Uterus (tissue), 4 donors: ENCODE results near the gene CLEC19A. TPM values are rescaled to one million over a fixed set of nuclear protein-coding genes. Genes with fewer than 3 reads are reported as not detected.
"Not testable (repeated sequence)": the region's sequence is repeated elsewhere in the genome, so short reads cannot be mapped to it uniquely, and the experiment has no call there.

Experiments used
- DNase-seq, 2 donors: peaks; one replicate each; pipeline ENCODE4 v3.0.0-alpha.2; 2019 to 2020
- H3K27ac ChIP-seq, 2 donors: fragments of 200-600 bp; sonication (generic); 1 replicate in 1 of 2; 2 replicates in 1 of 2; pipeline ENCODE4 v1.5.1; 2016 to 2018
- H3K27me3 ChIP-seq, 2 donors: fragments of 200-600 bp; sonication (generic); one replicate each; pipeline ENCODE4 v1.5.1; 2018 to 2019; ENCODE audit warnings: control low read depth in 1 of 2
- H3K36me3 ChIP-seq, 2 donors: fragments of 200-600 bp; sonication (generic); one replicate each; pipeline ENCODE4 v1.5.1; 2019; ENCODE audit warnings: control low read depth in 1 of 2
- H3K4me1 ChIP-seq, 2 donors: fragments of 200-600 bp; sonication (generic); one replicate each; pipeline ENCODE4 v1.5.1; 2018 to 2019; ENCODE audit warnings: control low read depth in 1 of 2
- H3K4me3 ChIP-seq, 2 donors: fragments of 200-600 bp; sonication (generic); 1 replicate in 1 of 2; 2 replicates in 1 of 2; pipeline ENCODE4 v1.5.1; 2018 to 2019; ENCODE audit warnings: mild to moderate bottlenecking in 1 of 2
- H3K9me3 ChIP-seq, 2 donors: fragments of 200-600 bp; sonication (generic); one replicate each; pipeline ENCODE4 v1.5.1; 2019; ENCODE audit warnings: control low read depth in 1 of 2
- CTCF ChIP-seq, 4 experiments: fragments of 200-600 bp in 2 of 4; fragments of 450-650 bp in 2 of 4; sonication (generic) in 2 of 4; IDR thresholded peaks; one replicate each; pipeline ENCODE4 v1.5.1; 2016 to 2019; ENCODE audit warnings: antibody characterized with exemption in 4 of 4, mild to moderate bottlenecking in 2 of 4, moderate library complexity in 1 of 4
- POLR2A ChIP-seq, 2 donors: fragments of 450-650 bp; IDR thresholded peaks; one replicate each; pipeline ENCODE4 v1.6.1; 2016; ENCODE audit warnings: antibody characterized with exemption in 2 of 2, mild to moderate bottlenecking in 1 of 2, moderate library complexity in 1 of 2
- intact Hi-C: fragments of 100-400 bp; cut with DNase I; formaldehyde crosslinking; loops from one replicate; pipeline ENCODE4 v1.15.1; 2023; ENCODE audit warnings: low total_unique reads
- total RNA-seq, 4 donors: library from RNA; depleted of rRNA in 3 of 4; stranded (reverse); fragments of >200 nt in 3 of 4; gene quantifications; one replicate each; pipeline versions ENCODE4 v1.1.0 to v1.2.4, GENCODE V29; 2014 to 2023
- donor health status: DM: yes; HTN: yes; CAD: no.

Gene CLEC19A
- total RNA-seq, 4 donors from 2014 or later = not detected

GRCh38 chr16:19316846-19317245, 31.3 kb downstream of the CLEC19A start:
- Histone ChIP-seq H3K27ac (no peak overlapping the region), H3K4me3 (no peak overlapping the region), H3K4me1 (no peaks in the 10 kb centered on the region), H3K9me3 (no peaks in the 10 kb centered on the region), H3K27me3 (no peaks in the 10 kb centered on the region), H3K36me3 (no peaks in the 10 kb centered on the region)
- TF ChIP-seq POLR2A (IDR thresholded peaks at IDR 0.05) = no peak
- TF ChIP-seq CTCF (IDR thresholded peaks at IDR 0.05) = no peak
- no peak for DNase-seq
- intact Hi-C loops = no loop called here

DNA sequence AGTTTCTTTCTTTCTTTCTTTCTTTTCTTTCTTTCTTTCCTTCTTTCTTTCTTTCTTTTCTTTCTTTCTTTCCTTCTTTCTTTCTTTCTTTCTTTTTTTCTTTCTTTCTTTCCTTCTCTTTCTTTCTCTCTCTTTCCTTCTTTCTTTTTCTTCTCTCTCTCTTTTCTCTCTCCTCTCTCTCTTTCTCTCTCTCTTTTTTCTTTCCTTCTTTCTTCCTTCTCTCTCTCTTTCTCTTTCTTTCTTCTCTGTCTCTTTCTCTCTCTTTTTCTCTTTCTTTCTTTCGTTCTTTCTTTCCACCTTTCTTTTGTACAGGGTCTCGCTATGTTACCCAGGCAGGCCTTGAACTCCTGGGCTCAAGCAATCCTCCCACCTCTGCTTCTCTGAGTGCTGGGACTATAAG, 35.7 kb downstream of the CLEC19A start:
- DNase-seq, H3K27ac ChIP-seq, H3K4me3 ChIP-seq, H3K4me1 ChIP-seq, H3K27me3 ChIP-seq, H3K9me3 ChIP-seq, H3K36me3 ChIP-seq, intact Hi-C loops: not testable (repeated sequence)

GRCh38 chr16:19323596-19323995, 38.1 kb downstream of the CLEC19A start:
- Histone ChIP-seq H3K27me3 (no peaks in the 10 kb centered on the region), H3K4me3 (no peak overlapping the region), H3K9me3 (no peaks in the 10 kb centered on the region), H3K27ac (no peak overlapping the region), H3K36me3 (no peaks in the 10 kb centered on the region), H3K4me1 (no peaks in the 10 kb centered on the region)
- TF ChIP-seq CTCF (IDR thresholded peaks at IDR 0.05) (no peak), POLR2A (IDR thresholded peaks at IDR 0.05) (no peak)
- no peak for DNase-seq
- intact Hi-C loops = no loop called here

DNA sequence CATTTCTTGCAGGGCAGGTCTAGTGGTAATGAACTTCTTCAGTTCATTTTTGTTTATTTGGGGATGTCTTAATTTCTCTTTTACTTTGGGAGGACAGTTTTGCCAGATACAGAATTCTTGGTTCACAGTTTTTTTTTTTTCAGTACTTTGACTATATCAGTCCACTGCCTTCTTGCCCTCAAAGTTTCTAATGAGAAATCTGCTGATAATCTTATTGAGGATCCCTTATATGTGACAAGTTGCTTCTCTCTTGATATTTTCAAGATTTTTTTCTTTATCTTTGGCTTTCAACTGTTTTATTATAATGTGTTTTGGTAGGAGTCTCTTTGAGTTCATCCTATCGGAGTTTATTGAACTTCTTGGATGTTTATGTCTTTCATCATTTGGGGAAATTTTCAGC, 42.8 kb downstream of the CLEC19A start:
- intact Hi-C loops = no loop called here
- H3K9me3 ChIP-seq = no peaks in the 10 kb centered on the region
- no peaks in the 10 kb centered on the region for H3K36me3 ChIP-seq
- no peak for TF ChIP-seq CTCF (IDR thresholded peaks at IDR 0.05)
- TF ChIP-seq POLR2A (IDR thresholded peaks at IDR 0.05) = no peak
- no peak overlapping the region for H3K27ac ChIP-seq
- no peaks in the 10 kb centered on the region for H3K27me3 ChIP-seq
- no peak for DNase-seq
- no peak overlapping the region for H3K4me3 ChIP-seq
- no peaks in the 10 kb centered on the region for H3K4me1 ChIP-seq

DNA sequence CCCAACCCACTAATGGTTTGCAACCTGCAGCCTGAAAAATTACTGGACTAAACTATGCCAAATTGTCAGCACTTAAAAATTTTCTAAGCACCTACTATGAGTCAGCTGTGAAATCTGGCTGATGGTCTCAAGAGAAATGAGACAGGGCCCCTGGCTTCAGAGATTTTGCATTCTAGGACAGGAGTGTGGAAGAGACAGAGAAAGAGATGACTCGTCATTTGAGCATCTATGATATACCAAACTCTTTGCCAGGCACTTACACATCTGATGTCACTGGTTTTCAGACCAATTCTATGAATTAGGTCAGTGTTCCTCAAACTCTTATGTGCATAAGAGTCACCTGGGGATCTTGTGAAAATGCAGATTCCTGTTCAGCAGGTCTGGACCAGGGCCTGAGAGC, 44.4 kb downstream of the CLEC19A start:
- Histone ChIP-seq H3K4me1 (no peaks in the 10 kb centered on the region), H3K27me3 (no peaks in the 10 kb centered on the region), H3K27ac (no peak overlapping the region), H3K9me3 (no peaks in the 10 kb centered on the region), H3K36me3 (no peaks in the 10 kb centered on the region), H3K4me3 (no peak overlapping the region)
- no peak for DNase-seq
- TF ChIP-seq POLR2A (IDR thresholded peaks at IDR 0.05) (no peak), CTCF (IDR thresholded peaks at IDR 0.05) (no peak)
- intact Hi-C loops = no loop called here

DNA sequence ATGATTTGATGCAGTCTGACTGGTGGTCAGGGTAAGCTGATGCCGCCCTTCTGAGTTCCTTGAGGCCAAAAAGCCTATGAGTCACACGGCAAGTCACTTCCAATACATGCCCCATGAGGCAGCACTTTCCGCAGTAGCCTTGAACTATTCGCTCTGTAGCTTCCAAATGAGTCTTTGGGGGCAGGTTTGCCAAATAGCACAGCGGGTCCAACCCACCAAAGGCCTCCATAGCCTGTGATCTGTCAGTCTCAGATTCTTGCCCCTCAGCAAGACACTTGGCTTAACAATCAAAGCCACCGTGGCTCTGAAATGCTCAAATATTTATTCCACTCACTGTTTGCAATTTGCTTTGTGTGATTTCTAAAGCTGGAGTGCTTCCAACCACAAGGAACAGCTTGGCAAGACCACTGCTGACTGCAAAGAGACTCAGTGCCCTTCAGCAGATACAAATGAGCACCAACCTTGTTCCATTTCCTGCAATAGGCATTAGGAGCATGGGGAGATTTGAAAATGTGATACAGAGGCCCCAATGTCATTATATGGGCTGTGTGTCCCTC, 45.4 kb downstream of the CLEC19A start:
- Histone ChIP-seq H3K36me3 (no peaks in the 10 kb centered on the region), H3K4me3 (no peak overlapping the region), H3K27ac (no peak overlapping the region), H3K27me3 (no peaks in the 10 kb centered on the region), H3K4me1 (no peaks in the 10 kb centered on the region), H3K9me3 (no peaks in the 10 kb centered on the region)
- no peak for DNase-seq
- no peak for TF ChIP-seq CTCF (IDR thresholded peaks at IDR 0.05)
- no peak for TF ChIP-seq POLR2A (IDR thresholded peaks at IDR 0.05)
- intact Hi-C loops = no loop called here
